Measurements from ENCODE around the gene XRN2.
A peak's percentile ranks its signal among the peaks of the same experiment; 100 is the strongest.

The XRN2 gene

DNA sequence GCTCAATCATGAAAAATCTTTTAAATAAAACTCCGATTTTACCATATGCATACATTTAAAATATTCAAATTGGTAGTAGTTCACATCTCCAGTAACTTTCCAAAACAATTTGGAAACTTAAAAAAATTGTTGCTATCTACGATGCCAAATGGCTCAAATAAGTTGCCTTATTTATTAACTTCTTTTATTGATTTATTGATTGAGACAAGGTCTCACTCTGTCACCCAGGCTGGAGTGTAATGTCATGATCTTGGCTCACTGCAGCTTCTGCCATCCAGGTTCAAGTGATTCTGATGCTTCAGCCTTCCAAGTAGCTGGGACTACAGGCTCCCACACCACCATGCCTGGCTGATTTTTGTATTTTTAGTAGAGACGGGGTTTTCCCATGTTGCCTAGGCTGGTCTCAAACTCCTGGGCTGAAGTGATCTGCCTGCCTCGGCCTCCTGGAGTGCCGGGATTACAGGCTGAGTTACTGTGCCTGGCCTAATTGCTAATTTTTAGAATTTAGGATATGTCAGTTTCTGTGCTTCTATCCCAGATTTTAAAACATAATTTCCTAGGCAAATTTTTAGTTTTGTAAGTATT lies 81.3 kb downstream of the XRN2 start:
- no peak for DNase-seq (ENCODE audit: low read depth in 2 of 3, low spot score in 1 of 3)

DNA sequence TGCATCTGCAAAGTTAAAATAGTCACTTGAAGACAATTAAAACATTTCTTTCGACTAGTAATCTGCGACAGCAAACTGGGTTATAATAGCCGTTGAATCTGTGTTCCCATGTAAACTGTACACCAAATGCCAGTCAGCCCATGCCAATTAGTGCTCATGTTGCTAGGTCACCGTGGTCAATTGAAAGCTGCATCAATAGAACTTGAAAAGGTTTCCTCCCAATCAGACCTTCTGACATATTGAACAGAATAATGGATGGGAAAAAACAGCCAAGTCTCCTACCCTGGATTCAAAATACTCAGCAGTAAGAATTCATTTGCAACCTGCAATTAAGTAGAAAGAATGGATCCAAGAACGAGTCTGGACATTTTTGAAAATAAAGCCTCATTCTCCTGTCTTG lies 83.0 kb downstream of the XRN2 start:
- no peak for DNase-seq (ENCODE audit: low read depth in 2 of 3, low spot score in 1 of 3)

DNA sequence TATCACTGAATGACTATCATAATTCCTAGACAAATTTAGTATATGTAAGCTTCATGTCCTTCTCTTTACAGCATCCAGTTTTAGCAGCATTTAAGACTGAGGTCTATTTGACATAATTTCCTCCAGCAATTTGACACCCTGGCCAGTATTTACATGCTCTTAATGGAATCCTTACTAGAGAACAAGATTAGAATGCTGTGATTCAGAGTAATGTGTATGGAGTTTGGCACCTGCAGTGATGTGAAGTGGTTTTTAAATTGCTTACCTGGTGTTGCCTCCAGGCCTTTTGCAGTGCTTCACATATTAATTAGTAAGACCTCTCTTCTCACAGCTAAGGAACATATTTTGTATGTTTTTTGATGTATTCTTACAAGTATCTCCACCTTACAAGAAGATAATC lies 84.4 kb downstream of the XRN2 start:
- DNase-seq (ENCODE audit: low read depth in 2 of 3, low spot score in 1 of 3): no peak

DNA sequence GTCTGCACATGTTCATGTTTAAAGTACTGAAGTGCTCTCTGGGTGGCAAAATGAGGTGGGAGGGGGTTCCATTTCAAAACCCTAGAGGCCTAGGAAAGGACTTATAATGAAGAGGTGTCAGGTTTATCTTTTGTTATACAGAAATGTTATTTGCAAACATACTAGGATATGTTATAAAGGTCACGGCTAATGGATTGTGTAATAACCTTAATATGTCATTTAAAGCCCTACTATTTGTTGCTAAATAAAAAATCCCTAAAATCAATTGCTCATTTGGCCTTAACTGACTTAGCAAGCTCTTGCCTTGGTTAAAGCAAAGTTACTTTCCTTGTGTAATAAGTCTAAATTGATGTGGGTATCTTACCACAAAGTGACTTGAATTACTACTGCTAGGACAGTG lies 85.4 kb downstream of the XRN2 start:
- DNase-seq (ENCODE audit: low read depth in 2 of 3, low spot score in 1 of 3): no peak

DNA sequence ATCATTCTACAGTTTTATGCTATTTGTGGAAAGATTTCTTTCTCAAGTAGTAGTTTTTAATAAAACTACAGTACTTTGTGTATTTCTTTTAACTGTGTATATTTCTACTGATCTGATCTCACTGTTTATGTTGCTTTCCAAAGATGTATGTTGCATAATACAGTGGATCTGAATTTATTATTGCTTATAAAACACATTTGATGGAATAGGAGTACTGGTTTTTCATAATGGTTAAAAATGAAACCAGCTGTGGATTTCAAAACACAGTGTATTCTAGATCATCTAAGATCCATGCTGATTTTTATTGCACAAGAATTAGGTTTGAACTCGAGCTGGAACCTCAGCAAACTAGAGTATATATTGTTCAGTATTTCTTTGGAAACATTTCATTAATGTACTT lies 86.2 kb downstream of the XRN2 start:
- no peak for DNase-seq (ENCODE audit: low read depth in 2 of 3, low spot score in 1 of 3)

DNA sequence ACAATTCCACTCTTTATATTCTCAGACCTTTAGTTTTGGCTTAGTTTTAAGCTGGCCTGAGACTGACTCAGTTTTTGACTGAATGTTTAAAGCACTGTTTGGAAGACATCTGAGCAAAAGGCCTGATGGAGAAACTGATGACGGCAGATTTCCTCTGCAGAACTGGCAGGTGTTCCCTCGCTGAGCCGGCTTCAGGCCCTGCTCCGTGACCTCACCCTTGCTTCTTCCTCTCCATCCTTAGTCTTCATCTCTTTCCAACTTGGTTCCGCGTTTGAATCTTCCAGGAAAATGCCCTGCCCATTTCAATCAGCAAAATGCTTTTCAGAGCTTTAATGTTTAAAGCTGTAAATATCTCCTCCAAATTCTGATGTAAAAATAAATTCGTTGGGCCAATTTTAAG lies 87.6 kb downstream of the XRN2 start:
- DNase-seq (ENCODE audit: low read depth in 2 of 3, low spot score in 1 of 3): no peak

GRCh38 chr20:21391185-21391971 lies 88.2 kb downstream of the XRN2 start:
- DNase-seq (ENCODE audit: low read depth in 2 of 3, low spot score in 1 of 3): no peak

- DNase-seq (ENCODE audit: low read depth in 2 of 3, low spot score in 1 of 3): no peak
Measured at GRCh38 chr20:21391972-21392352, 88.8 kb downstream of the XRN2 start.

GRCh38 chr20:21393166-21393565 lies 90.0 kb downstream of the XRN2 start:
- DNase-seq (ENCODE audit: low read depth in 2 of 3, low spot score in 1 of 3): no peak

DNA sequence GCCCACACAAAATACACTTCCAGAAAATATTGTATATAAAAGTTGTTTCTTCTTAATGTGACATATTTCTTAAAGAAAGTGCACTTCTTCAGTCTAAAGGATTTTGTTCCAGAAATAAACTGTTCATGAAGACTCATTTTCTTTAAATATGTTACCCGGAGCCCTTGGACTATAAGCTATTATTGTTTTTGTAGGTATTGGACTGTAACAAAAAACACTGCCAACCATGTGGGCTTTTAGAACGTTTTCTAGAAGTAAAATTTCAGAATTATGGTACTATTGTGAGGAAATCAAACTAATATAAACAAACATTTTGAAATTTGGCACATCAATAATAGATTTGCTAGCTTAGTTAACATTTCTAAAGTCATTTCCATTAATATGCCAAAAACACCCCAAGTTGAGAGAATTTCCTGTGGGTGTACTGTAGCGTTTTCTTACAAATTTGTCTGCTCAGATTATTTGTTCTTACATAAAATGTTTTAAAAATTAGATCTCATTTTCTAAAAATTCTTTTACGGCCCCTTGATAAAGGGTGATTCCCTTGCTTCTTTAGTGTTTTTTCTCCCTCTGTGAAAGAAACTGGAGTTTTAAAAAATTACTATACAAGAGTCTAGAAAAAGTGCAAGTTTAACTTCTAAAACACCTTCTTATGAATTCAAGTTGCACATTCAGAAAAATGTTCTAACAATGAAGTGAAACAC lies 90.8 kb downstream of the XRN2 start:
- no peak for DNase-seq (ENCODE audit: low read depth in 2 of 3, low spot score in 1 of 3)

DNA sequence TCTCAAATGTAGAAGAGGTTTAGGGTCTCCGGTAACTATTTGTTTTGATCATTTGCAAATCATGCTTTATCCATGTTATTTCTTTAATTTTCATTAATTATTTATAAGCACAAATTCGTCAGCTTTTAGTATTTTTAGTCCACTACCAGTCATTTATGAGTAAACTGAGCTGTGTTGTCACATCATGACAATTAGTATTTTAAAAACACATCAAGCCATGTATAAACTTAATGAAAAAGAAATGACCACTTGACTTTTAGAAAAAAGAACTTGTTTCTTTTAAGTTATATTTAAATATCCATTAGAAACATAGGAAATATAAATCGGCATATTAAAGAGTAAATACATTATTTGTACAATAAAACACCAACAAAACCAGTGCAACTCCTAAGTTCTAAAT lies 91.4 kb downstream of the XRN2 start:
- DNase-seq (ENCODE audit: low read depth in 2 of 3, low spot score in 1 of 3): no peak

GRCh38 chr20:21395051-21395665 lies 92.0 kb downstream of the XRN2 start:
- no peak for DNase-seq (ENCODE audit: low read depth in 2 of 3, low spot score in 1 of 3)

- peak in 1 of 3 donors; percentile 21 for DNase-seq (ENCODE audit: low read depth in 2 of 3, low spot score in 1 of 3)
Measured at GRCh38 chr20:21395666-21396598, 92.8 kb downstream of the XRN2 start.

DNA sequence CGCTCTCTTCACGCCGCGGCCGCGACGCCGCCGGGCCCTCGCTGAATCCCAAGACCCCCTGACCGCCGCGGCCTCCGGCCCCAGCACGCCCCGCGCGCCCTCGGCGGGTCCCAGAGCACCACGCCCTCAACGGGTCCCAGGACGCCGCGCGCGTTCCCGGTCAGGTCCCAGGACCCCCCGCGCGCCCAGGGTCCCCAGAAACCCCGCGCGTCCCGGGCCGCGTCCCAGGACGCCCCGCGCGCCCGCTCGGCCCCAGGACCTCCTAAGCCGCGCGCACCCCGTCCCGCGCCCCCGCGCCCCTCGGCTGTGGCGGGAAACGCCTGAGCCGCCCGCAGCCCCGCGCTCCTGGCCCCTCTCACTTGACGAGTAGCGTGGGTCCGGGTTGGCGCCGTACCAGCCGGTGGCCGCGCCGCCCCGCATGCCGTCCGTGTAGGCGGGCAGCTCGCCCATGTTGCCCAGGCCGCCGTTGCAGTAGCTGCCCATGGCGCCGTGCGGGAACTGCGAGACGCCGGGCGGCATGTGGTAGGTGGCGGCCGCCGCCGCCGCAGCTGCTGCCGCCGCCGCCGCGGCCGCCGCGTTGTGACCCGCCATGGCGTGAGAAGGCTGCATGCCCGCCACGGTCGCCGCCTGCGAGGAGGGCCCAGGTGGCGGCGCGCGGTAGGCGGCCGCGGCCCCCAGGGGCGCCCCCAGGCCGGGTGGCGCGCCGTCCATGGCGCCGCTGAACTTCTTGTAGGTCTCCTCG lies 93.6 kb downstream of the XRN2 start:
- no peak for DNase-seq (ENCODE audit: low read depth in 2 of 3, low spot score in 1 of 3)

DNA sequence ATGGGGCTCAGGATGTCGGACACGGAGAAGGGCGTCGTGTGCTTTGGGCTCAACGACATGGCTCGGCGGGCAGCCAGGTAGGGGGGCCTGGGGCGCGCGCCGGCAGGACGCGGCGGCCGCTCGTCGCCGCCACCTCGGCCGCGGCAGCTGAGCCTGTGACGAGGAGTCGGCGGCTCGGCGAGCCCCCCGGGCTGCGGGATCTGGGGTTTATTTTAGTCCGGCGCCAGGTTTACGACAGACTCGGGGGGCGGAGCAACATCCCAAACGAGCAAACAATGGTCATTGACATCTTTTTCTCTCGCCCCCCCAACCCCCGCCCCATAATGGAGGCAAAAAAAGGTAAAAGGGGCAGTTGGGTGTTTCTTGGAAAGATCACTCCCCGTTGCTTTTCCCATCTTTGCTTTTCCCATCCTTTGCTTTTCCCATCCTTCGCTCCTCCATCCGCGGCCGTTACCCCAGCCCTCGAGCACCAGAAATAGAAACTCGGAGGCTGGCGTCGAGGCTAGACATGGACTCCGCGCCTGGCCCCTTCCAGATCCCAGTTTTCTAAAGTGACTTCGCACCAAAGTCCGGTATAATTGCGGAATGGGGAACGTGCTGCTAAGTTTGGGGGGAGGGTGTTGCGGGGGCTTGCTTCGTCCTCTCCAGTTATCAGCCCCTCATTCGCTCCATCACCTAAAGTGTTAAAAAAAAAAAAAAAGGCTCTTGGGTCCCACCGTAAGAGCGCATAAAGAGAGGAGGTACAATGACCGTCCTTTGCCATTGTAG lies 94.4 kb downstream of the XRN2 start, which contains the start of gene NKX2-4:
Gene NKX2-4, minus strand, starts transcription at position 186 of the 768 bp plus-strand sequence. Its CDS starts 127 bp downstream, at position 59.
- DNase-seq (ENCODE audit: low read depth in 2 of 3, low spot score in 1 of 3): no peak

GRCh38 chr20:21398109-21399004 lies 95.2 kb downstream of the XRN2 start:
- no peak for DNase-seq (ENCODE audit: low read depth in 2 of 3, low spot score in 1 of 3)

- no peak for DNase-seq (ENCODE audit: low read depth in 2 of 3, low spot score in 1 of 3)
Measured at GRCh38 chr20:21399005-21399475, 95.9 kb downstream of the XRN2 start.

- DNase-seq (ENCODE audit: low read depth in 2 of 3, low spot score in 1 of 3): no peak
Measured at GRCh38 chr20:21411725-21412124, 108.6 kb downstream of the XRN2 start.

Data from stimulated activated CD4-positive, alpha-beta T cell treated with anti-CD3 and anti-CD28 coated beads, Interleukin-12 subunit alpha, Interleukin-12 subunit beta, amount 100 ng/mL, for 48 hours (primary cell).